ENCODE results near the gene ENO3.
"Not testable (repeated sequence)": the region's sequence is repeated elsewhere in the genome, so short reads cannot be mapped to it uniquely, and the experiment has no call there.

ENO3 gene

GRCh38 chr17:4950746-4951204, at the start of gene ENO3:
TSS of gene ENO3 (plus strand) at chr17:4951119. CDS start at chr17:4951830, 711 bp downstream.
- DNase-seq: no peak

- DNase-seq: no peak
These were observed 49.1 kb upstream of the ENO3 start for GRCh38 chr17:4901648-4902344.

GRCh38 chr17:4902540-4902939, 48.4 kb upstream of the ENO3 start:
- DNase-seq: no peak

GRCh38 chr17:4903051-4903818, 47.7 kb upstream of the ENO3 start, which contains the start of gene CHRNE:
TSS of gene CHRNE (minus strand) at chr17:4903098. CDS start at chr17:4903063, 35 bp downstream.
- DNase-seq: peak; percentile 43

- DNase-seq: not testable (repeated sequence)
These were observed 44.3 kb upstream of the ENO3 start for GRCh38 chr17:4906642-4907041.

GRCh38 chr17:4908301-4908700, 42.6 kb upstream of the ENO3 start:
- DNase-seq: no peak

- DNase-seq: peak; percentile 35
These were observed 42.0 kb upstream of the ENO3 start for GRCh38 chr17:4908711-4909496.

- no peak for DNase-seq
These were observed 36.9 kb upstream of the ENO3 start for GRCh38 chr17:4913994-4914393.

- not testable (repeated sequence) for DNase-seq
These were observed 36.4 kb upstream of the ENO3 start for GRCh38 chr17:4914551-4914950.

GRCh38 chr17:4919511-4920047, 31.3 kb upstream of the ENO3 start:
- DNase-seq: no peak

GRCh38 chr17:4920351-4921048, 30.4 kb upstream of the ENO3 start:
- no peak for DNase-seq

GRCh38 chr17:4921320-4921719, 29.6 kb upstream of the ENO3 start:
- no peak for DNase-seq

GRCh38 chr17:4926577-4927335, 24.2 kb upstream of the ENO3 start:
- DNase-seq: not testable (repeated sequence)

GRCh38 chr17:4928881-4929280, 22.0 kb upstream of the ENO3 start:
- DNase-seq: no peak

- no peak for DNase-seq
These were observed 19.0 kb upstream of the ENO3 start, which contains the start of gene GP1BA for GRCh38 chr17:4931963-4932362. TSS of gene GP1BA (plus strand) at chr17:4932277. CDS start at chr17:4932605, 328 bp downstream.

- DNase-seq: no peak
These were observed 18.2 kb upstream of the ENO3 start for GRCh38 chr17:4932756-4933155.

GRCh38 chr17:4933646-4934045, 17.3 kb upstream of the ENO3 start:
- DNase-seq: no peak

GRCh38 chr17:4934173-4934979, 16.5 kb upstream of the ENO3 start:
- DNase-seq: no peak

- no peak for DNase-seq
These were observed 15.3 kb upstream of the ENO3 start for GRCh38 chr17:4935650-4936049.

- DNase-seq: no peak
These were observed 14.5 kb upstream of the ENO3 start for GRCh38 chr17:4936436-4936835.

- no peak for DNase-seq
These were observed 13.4 kb upstream of the ENO3 start for GRCh38 chr17:4937553-4937952.

Data from NCI-H2029 treated with DMSO at 0.1 percent for 48 hours (cell line).